ENCODE measurements around the gene TPM3. TPM values are rescaled to one million over a fixed set of nuclear protein-coding genes. Genes with fewer than 3 reads are reported as not detected.

The TPM3 gene
- 100 to 1,000 TPM; 227 to 352 (median 298) TPM for total RNA-seq

- no peaks in the 10 kb centered on the region for H3K36me3 ChIP-seq
- 24 to 29% methylated on average over 1 of the region's 1 CpG for WGBS, 2 donors
- intact Hi-C loops (cut with DNase I): no loop called here
- no peaks in the 10 kb centered on the region for H3K27me3 ChIP-seq
- TF ChIP-seq POLR2A (IDR thresholded peaks at IDR 0.05): no peak
- TF ChIP-seq, protein P1, sequence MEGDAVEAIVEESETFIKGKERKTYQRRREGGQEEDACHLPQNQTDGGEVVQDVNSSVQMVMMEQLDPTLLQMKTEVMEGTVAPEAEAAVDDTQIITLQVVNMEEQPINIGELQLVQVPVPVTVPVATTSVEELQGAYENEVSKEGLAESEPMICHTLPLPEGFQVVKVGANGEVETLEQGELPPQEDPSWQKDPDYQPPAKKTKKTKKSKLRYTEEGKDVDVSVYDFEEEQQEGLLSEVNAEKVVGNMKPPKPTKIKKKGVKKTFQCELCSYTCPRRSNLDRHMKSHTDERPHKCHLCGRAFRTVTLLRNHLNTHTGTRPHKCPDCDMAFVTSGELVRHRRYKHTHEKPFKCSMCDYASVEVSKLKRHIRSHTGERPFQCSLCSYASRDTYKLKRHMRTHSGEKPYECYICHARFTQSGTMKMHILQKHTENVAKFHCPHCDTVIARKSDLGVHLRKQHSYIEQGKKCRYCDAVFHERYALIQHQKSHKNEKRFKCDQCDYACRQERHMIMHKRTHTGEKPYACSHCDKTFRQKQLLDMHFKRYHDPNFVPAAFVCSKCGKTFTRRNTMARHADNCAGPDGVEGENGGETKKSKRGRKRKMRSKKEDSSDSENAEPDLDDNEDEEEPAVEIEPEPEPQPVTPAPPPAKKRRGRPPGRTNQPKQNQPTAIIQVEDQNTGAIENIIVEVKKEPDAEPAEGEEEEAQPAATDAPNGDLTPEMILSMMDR (IDR thresholded peaks at IDR 0.05): no peak
- no peaks in the 10 kb centered on the region for H3K9me3 ChIP-seq
- no peak for DNase-seq
- no peak within 1 kb of the TSS for H3K27ac ChIP-seq
- no peaks in the 10 kb centered on the region for H3K4me1 ChIP-seq
- H3K4me3 ChIP-seq (replicated peaks in 1 of 3): no peak within 1 kb of the TSS
Measured at GRCh38 chr1:154191990-154192461, at the start of gene TPM3. TSS of gene TPM3 (minus strand) at chr1:154192100. CDS start at chr1:154192018, 82 bp downstream.

DNA sequence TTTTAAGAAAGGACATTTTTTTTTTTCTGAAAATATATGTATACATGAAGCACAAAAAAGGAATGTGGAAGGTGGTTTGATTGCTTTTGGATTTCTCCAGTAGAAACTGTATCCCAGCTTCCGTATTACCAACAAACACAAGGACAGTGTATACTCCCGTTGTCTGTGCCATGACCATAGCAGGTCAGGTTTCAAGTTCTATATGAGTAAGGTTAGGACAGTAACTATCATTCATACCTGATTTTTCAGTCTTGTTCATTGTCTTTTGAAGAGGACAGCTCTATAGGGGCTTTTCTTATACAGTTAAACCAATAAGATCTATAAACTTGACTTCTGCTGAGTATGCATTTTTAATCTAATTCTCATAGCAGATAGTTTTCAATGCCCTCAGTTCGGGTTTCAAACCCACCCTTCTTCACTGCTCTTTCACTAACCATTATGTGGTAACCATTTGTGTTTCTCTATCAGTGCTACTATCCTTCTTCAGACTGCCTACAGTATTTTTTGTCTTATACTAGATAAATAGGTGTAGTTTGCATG, 48.5 kb upstream of the TPM3 start:
- no peaks in the 10 kb centered on the region for H3K9me3 ChIP-seq
- WGBS, 2 donors: 90 to 96% methylated on average over 3 of the region's 3 CpGs
- intact Hi-C loops (cut with DNase I): no loop called here
- TF ChIP-seq, protein P1 (IDR thresholded peaks at IDR 0.05): no peak
- no peak for TF ChIP-seq POLR2A (IDR thresholded peaks at IDR 0.05)
- no peak overlapping the region for H3K27ac ChIP-seq
- H3K4me3 ChIP-seq (replicated peaks in 1 of 3): no peak overlapping the region
- no peaks in the 10 kb centered on the region for H3K4me1 ChIP-seq
- H3K36me3 ChIP-seq: peaks cover 72 to 78% of the 10 kb centered on the region in 2 donors
- no peaks in the 10 kb centered on the region for H3K27me3 ChIP-seq
- DNase-seq: no peak

GRCh38 chr1:154239491-154239890, 47.6 kb upstream of the TPM3 start:
- WGBS, 2 donors: 91 to 95% methylated on average over 3 of the region's 3 CpGs
- Histone ChIP-seq H3K27ac (no peak overlapping the region), H3K4me3 (replicated peaks in 1 of 3) (no peak overlapping the region), H3K4me1 (no peaks in the 10 kb centered on the region), H3K27me3 (no peaks in the 10 kb centered on the region), H3K36me3 (peaks cover 72 to 78% of the 10 kb centered on the region in 2 donors), H3K9me3 (no peaks in the 10 kb centered on the region)
- TF ChIP-seq, protein P1 (IDR thresholded peaks at IDR 0.05): no peak
- TF ChIP-seq POLR2A (IDR thresholded peaks at IDR 0.05): no peak
- intact Hi-C loops (cut with DNase I): no loop called here
- no peak for DNase-seq

- Histone ChIP-seq H3K4me1 (no peaks in the 10 kb centered on the region), H3K36me3 (peaks cover 70 to 76% of the 10 kb centered on the region in 2 donors), H3K4me3 (replicated peaks in 1 of 3) (no peak overlapping the region), H3K27me3 (no peaks in the 10 kb centered on the region), H3K9me3 (no peaks in the 10 kb centered on the region), H3K27ac (no peak overlapping the region)
- WGBS, 2 donors: 94 to 95% methylated on average over 6 of the region's 6 CpGs
- no peak for TF ChIP-seq POLR2A (IDR thresholded peaks at IDR 0.05)
- TF ChIP-seq, protein P1 (IDR thresholded peaks at IDR 0.05): no peak
- no peak for DNase-seq
- intact Hi-C loops (cut with DNase I): no loop called here
Measured at GRCh38 chr1:154237880-154238506, 46.1 kb upstream of the TPM3 start.

GRCh38 chr1:154237435-154237834, 45.5 kb upstream of the TPM3 start:
- peaks cover 70 to 78% of the 10 kb centered on the region in 2 donors for H3K36me3 ChIP-seq
- no peak overlapping the region for H3K4me3 ChIP-seq (replicated peaks in 1 of 3)
- TF ChIP-seq, protein P1 (IDR thresholded peaks at IDR 0.05): no peak
- no peak for TF ChIP-seq POLR2A (IDR thresholded peaks at IDR 0.05)
- no peaks in the 10 kb centered on the region for H3K27me3 ChIP-seq
- no peak overlapping the region for H3K27ac ChIP-seq
- WGBS, 2 donors: 94 to 98% methylated on average over 2 of the region's 2 CpGs
- no peak for DNase-seq
- no peaks in the 10 kb centered on the region for H3K9me3 ChIP-seq
- intact Hi-C loops (cut with DNase I): no loop called here
- no peaks in the 10 kb centered on the region for H3K4me1 ChIP-seq
